Adipocyte (in vitro differentiated cells): ENCODE measurements around the gene CD47.

Source experiments
- DNase-seq: peaks from one replicate; pipeline ENCODE4 v3.0.0-alpha.2; 2015; ENCODE audit warnings: low read depth
- H3K27me3 ChIP-seq: replicated peaks from 2 replicates; pipeline ENCODE4 v1.7.0; 2013; ENCODE audit warnings: mild to moderate bottlenecking, low read length, moderate library complexity; ENCODE audit not compliant: control insufficient read depth, insufficient read depth
- H3K36me3 ChIP-seq: 2 replicates; pipeline ENCODE4 v1.7.0; 2013; ENCODE audit warnings: low read length, mild to moderate bottlenecking, moderate library complexity; ENCODE audit not compliant: control insufficient read depth, insufficient read depth, severe bottlenecking
- H3K4me1 ChIP-seq: 2 replicates; pipeline ENCODE4 v1.7.0; 2013; ENCODE audit warnings: mild to moderate bottlenecking, low read length, moderate library complexity; ENCODE audit not compliant: control insufficient read depth, insufficient read depth
- H3K4me3 ChIP-seq: 2 replicates; pipeline ENCODE4 v1.7.0; 2013; ENCODE audit warnings: mild to moderate bottlenecking, low read length, moderate library complexity
- H3K9ac ChIP-seq: 2 replicates; pipeline ENCODE4 v1.7.0; 2013; ENCODE audit warnings: mild to moderate bottlenecking, low read length, moderate library complexity
- H3K9me3 ChIP-seq: 2 replicates; pipeline ENCODE4 v1.7.0; 2013; ENCODE audit warnings: mild to moderate bottlenecking, low read length, moderate library complexity; ENCODE audit not compliant: control insufficient read depth

Gene CD47

GRCh38 chr3:108090701-108091497, at the start of gene CD47:
CD47 (minus strand) TSS chr3:108091031; CDS start chr3:108090908, 123 bp downstream.
- no peaks in the 10 kb centered on the region for H3K27me3 ChIP-seq
- H3K4me1 ChIP-seq: peaks cover 27% of the 10 kb centered on the region
- peak within 1 kb of the TSS; percentile 90 for H3K9ac ChIP-seq
- no peaks in the 10 kb centered on the region for H3K9me3 ChIP-seq
- H3K4me3 ChIP-seq: peak within 1 kb of the TSS; percentile 94
- no peaks in the 10 kb centered on the region for H3K36me3 ChIP-seq
- peak; percentile 96 for DNase-seq

- H3K4me1 ChIP-seq: peaks cover 5% of the 10 kb centered on the region
- H3K36me3 ChIP-seq: no peaks in the 10 kb centered on the region
- no peak for DNase-seq
- no peaks in the 10 kb centered on the region for H3K9me3 ChIP-seq
- no peak overlapping the region for H3K4me3 ChIP-seq
- H3K27me3 ChIP-seq: no peaks in the 10 kb centered on the region
- no peak overlapping the region for H3K9ac ChIP-seq
Observed at GRCh38 chr3:108137460-108137814, 46.6 kb upstream of the CD47 start.

- no peak overlapping the region for H3K9ac ChIP-seq
- H3K27me3 ChIP-seq: no peaks in the 10 kb centered on the region
- peaks cover 12% of the 10 kb centered on the region for H3K4me1 ChIP-seq
- H3K4me3 ChIP-seq: no peak overlapping the region
- no peaks in the 10 kb centered on the region for H3K36me3 ChIP-seq
- DNase-seq: no peak
- no peaks in the 10 kb centered on the region for H3K9me3 ChIP-seq
Observed at GRCh38 chr3:108136561-108137459, 46.0 kb upstream of the CD47 start.

GRCh38 chr3:108134555-108134880, 43.7 kb upstream of the CD47 start:
- no peak for DNase-seq
- H3K4me1 ChIP-seq: peaks cover 26% of the 10 kb centered on the region

GRCh38 chr3:108133858-108134554, 43.2 kb upstream of the CD47 start:
- Histone ChIP-seq H3K9me3 (no peaks in the 10 kb centered on the region), H3K4me1 (peaks cover 26% of the 10 kb centered on the region), H3K27me3 (no peaks in the 10 kb centered on the region), H3K4me3 (no peak overlapping the region), H3K9ac (no peak overlapping the region), H3K36me3 (no peaks in the 10 kb centered on the region)
- DNase-seq: no peak

More at GRCh38 chr3:108134555-108134880, 43.7 kb upstream of the CD47 start:
- no peaks in the 10 kb centered on the region for H3K9me3 ChIP-seq
- no peak overlapping the region for H3K4me3 ChIP-seq
- no peaks in the 10 kb centered on the region for H3K36me3 ChIP-seq
- no peak overlapping the region for H3K9ac ChIP-seq
- H3K27me3 ChIP-seq: no peaks in the 10 kb centered on the region

- H3K4me3 ChIP-seq: no peak overlapping the region
- peaks cover 26% of the 10 kb centered on the region for H3K4me1 ChIP-seq
- DNase-seq: no peak
- H3K9ac ChIP-seq: no peak overlapping the region
- H3K9me3 ChIP-seq: no peaks in the 10 kb centered on the region
- no peaks in the 10 kb centered on the region for H3K36me3 ChIP-seq
- no peaks in the 10 kb centered on the region for H3K27me3 ChIP-seq
Observed at GRCh38 chr3:108133048-108133369, 42.2 kb upstream of the CD47 start.

- Histone ChIP-seq H3K36me3 (no peaks in the 10 kb centered on the region), H3K4me3 (peak overlapping the region; percentile 27), H3K9me3 (no peaks in the 10 kb centered on the region), H3K4me1 (peaks cover 26% of the 10 kb centered on the region), H3K9ac (no peak overlapping the region), H3K27me3 (no peaks in the 10 kb centered on the region)
- peak; percentile 8 for DNase-seq
Observed at GRCh38 chr3:108131475-108132134, 40.8 kb upstream of the CD47 start.

GRCh38 chr3:108130701-108131474, 40.1 kb upstream of the CD47 start:
- peaks cover 26% of the 10 kb centered on the region for H3K4me1 ChIP-seq
- no peak overlapping the region for H3K9ac ChIP-seq
- peak; percentile 78 for DNase-seq
- H3K36me3 ChIP-seq: no peaks in the 10 kb centered on the region
- H3K27me3 ChIP-seq: no peaks in the 10 kb centered on the region
- peak overlapping the region; percentile 27 for H3K4me3 ChIP-seq
- H3K9me3 ChIP-seq: no peaks in the 10 kb centered on the region

- no peak overlapping the region for H3K4me3 ChIP-seq
- no peak for DNase-seq
- H3K4me1 ChIP-seq: peaks cover 26% of the 10 kb centered on the region
- no peaks in the 10 kb centered on the region for H3K36me3 ChIP-seq
- H3K27me3 ChIP-seq: no peaks in the 10 kb centered on the region
- H3K9ac ChIP-seq: no peak overlapping the region
- no peaks in the 10 kb centered on the region for H3K9me3 ChIP-seq
Observed at GRCh38 chr3:108130236-108130635, 39.4 kb upstream of the CD47 start.

- H3K4me1 ChIP-seq: peaks cover 21% of the 10 kb centered on the region
- no peak overlapping the region for H3K4me3 ChIP-seq
- DNase-seq: no peak
- no peak overlapping the region for H3K9ac ChIP-seq
- H3K27me3 ChIP-seq: peaks cover 3% of the 10 kb centered on the region
- no peaks in the 10 kb centered on the region for H3K9me3 ChIP-seq
- H3K36me3 ChIP-seq: no peaks in the 10 kb centered on the region
Observed at GRCh38 chr3:108127301-108127988, 36.6 kb upstream of the CD47 start.
